NOMO-1 treated with DMSO at 0.1 percent for 48 hours (cell line): ENCODE measurements around the gene FGGY.

ENCODE experiments used
- DNase-seq: peaks from one replicate; lab custom pipeline; 2025; ENCODE audit not compliant: unreplicated experiment; lab: John Stamatoyannopoulos, UW

Gene FGGY

DNA sequence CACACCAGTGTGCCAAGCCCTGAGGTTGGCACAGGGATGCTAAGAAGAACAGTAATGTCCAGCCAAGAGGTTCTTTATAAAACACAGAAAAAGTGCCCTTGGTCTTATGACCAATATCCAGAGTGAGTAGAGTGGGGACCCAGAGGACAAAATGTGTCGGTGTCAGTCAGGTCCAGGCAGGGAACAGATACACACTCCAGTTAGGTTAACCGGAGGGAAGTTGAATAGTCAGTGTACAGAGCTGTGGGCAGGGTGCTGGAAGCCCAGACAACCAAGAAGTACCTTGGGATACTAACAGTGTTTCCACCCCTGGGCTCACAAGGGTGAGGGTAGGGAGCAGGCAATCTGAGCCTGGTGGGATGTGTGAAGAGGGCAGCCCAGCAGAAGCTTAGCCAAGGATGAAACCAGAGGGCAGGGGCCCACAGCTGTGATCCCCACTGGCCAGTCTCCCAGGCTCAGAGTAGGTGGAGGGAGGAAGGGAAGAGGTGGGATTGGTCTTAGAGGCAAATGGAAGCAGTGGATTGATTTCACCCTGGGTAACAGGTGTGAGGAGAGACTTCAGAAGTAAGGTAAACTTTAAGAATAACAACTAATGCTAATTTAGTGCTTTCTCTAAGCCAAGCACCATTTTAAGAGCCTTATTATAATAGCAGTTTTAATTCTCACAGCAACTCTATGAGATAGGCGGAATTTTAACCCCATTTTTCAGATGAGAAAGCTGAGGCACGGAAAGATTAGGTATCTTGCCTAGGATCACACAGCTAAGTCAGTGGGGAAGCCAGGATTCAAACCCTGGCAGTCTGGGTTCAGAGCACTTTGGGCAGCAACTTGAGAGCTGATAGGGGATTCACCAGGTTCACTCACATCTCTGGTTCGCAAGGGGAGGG, 374.4 kb downstream of the FGGY start:
- DNase-seq, result no peak

DNA sequence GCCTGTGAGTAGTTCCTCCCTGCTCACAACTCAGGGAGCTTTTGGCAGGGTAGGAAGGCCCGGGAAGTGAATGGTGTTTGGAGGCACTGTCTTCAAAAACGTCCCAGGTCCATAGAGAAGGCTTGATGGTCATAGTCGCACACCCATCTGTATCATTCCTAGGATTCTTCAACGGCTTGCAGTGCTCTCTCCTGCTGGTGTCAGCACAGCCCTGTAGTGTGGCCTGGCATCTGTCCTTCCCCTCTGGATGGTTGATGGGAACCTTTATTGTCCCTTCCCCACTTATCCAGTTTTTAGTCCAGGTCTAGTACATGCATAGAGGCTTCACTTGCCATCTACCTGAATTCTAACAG, 375.0 kb downstream of the FGGY start:
- DNase-seq, result no peak

DNA sequence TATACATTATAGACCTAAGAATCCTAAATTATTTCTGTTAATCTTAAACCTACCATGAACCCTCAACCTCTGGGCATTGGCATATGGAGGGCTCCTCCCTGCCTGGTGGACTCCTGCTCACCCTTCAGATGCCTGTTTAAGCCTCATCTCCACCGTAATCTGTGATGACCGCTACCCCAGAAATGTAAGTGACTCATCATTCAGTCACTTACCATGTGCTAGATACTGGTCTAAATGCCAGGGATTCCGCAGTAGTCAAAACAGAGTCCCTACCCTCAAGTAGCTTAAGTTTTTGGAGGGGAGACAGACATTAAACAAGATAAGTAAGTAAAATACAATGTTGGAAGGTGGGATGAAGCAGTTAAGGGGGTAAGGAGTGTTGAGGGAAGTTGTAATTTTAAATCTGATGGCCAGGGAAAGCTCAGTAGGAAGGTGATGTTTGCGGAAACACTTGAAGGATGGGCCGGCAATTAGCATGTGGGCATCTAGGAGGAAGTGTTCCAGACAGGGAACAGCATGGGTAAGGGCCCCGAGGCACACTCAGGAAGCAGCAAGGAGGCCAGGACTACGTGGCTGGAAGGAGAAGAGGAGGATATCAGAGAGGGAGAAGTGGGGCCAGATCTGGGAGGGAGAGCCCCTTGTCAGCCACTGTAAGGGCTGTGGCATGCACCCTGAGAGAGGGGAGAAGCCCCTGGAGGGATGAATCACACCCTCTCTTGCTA, 376.1 kb downstream of the FGGY start:
- DNase-seq, result no peak

DNA sequence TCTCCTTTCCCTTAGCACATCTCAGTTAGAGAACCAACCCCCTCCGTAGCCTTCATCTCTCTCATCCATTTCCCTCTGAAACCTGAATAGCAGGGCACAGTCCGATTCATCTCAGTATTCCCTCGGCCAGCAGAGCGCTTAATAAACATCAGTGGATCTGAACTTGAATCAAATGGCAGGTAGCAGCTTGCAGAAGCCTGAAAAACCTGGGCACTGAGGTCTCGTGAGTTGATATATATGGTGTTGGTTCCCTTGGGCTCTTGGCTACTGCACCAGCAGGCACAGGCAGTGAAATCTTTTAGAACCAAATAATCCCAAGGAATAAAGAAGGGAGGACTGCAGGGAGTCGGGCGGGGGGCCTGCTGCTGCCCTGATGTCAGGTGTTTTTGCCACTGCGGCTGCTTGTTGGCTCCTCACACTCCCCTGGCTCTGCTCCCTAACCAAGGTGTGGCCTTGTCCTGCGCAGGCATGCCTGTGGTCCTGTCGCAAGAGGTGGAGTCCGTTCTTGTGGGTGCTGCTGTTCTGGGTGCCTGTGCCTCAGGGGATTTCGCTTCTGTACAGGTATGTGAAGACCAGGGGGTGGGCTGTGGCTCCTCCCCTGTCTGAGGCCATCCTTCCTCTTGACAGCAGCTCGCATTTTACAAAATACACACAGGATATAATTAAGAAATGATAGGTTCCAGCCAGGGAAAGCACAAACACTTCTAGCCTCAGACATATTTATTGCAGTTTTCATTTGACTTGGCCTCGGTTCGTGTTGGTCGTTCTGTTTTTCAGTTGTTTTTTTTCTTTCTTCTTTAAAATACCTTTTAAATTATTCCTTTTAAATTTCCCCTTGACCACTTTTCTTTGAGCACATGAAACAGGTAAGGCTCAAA, 376.9 kb downstream of the FGGY start:
- DNase-seq, result no peak

DNA sequence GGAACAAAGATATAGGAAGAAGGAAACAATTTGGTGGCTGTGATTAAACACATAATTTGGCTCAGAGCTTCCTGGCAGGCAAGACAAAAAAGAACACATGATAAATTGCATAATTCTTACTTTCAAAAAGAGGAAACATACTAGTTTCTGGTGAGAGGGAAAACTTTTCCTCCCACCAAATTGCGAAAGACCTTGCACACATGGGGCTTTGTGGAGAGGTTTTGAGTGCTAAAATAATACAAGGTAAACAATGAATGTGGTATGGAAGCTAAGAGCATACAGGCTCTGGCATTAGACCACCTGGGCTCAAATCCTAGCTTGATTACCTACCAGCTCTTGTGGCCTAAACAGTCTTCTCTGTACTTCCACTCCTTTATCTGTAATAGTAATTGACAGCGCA, 377.7 kb downstream of the FGGY start:
- DNase-seq, result peak; percentile 97

DNA sequence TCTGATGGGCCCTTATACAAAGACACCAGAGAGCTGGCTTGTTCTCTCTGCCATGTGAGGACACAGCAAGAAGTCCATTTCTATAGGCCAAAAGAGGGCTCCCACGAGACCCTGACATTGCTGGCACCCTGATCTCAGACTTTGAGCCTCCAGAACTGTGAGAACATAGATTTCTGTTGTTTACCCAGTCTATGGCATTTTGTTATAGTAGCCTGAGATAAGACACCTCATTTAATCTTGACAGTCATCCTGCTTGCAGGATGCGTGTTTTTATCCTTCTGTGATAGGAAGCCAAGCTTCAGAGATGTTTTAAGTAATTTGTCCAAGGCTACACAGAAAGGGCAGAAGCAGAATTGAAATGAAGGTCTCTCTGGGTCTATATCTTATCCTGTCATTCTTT, 379.0 kb downstream of the FGGY start:
- DNase-seq, result no peak

DNA sequence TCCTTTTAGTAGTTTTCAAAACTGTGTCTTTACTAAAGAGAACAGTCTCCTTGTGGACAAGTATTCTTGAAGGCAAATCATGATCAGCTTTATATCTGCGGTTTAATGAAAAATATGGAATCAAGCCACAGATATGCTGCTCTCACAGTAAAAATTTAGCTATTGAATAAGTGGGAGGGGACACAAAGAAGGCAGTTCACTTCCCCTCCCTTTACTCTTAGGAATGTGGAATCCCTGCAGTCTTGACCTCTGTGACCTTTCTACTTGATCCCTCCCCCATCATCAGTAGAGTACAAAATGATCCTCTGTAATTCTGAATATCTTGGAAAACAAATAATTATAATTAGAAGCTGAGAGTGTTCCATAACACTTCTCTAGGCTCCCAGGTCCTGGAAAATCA, 381.1 kb downstream of the FGGY start:
- DNase-seq, result no peak

DNA sequence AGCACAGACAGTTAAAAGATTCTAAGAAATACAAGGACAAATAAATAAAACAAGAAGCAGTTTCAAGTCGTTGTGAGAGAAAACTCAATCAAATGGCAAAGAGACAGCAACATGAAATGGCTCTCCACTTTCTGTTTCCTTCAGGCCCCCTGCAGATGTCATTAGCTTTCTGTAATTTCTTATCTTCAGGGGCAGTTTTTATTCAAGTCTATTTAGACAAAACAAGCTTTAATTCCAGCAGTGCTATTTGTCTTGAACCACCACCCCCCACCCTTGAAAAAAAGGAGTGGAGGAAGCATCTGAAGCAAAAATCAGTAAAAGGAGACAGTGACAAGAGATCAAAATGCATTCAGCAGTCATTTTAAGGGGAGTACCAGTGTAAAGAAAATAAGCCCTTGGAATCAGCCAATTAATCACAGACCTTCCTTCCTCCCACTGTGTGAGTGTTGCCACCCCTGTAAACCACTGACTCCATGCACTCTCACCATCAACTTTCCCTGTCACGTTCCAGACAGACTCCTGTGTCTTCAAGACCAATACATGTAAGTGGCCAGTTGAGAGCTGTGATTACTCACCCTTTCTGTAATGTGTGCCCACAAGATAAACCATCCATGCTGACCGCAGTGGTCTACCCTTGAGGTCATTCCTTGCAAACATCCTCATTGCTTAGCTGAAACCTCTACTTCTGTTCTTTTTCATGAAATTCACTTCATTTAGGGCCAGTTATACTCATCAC, 381.8 kb downstream of the FGGY start:
- DNase-seq, result peak; percentile 53

DNA sequence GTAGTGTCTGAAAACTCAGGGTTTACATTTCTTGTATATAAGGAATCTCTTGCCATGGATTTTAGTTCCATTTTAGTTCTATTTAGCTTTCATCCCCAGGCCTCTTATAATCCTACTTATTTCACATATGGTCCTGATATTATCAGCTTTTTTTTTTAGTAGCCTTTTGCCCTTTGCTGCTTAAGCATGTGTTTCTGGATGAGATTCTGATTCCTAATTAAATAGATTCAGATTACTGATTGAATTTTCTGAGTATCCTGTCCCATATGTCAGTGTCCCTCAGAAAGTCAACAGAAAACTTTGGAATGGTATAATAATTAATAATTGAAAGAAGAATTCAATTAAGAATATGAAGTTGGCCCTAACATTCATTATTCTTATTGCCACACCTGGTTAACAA, 383.1 kb downstream of the FGGY start:
- no peak for DNase-seq

DNA sequence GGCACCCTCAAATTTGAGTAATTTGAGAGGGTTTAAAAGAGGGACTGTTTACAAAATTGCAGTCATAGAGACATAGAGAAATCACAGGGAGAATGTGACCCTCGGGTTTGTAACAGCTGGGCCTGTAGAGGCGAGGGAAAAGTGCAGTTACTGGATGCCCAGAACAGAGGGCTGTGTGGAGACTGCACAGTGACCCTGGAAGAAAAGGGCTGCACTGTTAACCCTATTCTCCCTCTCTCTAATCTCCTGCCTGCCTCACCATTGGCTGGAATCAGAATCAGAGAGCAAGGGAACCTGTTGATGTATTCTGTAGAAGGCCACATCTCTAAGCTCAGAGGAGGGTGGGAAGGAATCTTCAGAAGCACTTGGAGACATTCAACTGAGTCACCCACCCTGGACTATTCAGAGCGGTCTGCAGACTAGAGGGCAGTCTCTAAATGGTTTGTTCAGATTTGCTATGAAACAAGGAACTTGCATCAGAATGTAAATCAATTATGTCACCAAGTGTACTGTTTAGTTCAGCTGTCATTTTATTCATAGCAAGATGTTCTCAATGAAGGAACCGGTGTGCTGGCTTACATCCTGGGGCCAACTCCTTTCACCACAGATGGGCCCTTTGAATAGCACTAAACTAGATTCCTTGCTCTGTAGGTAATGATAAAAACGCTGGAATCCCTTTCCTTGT, 385.6 kb downstream of the FGGY start:
- DNase-seq, result peak; percentile 78

DNA sequence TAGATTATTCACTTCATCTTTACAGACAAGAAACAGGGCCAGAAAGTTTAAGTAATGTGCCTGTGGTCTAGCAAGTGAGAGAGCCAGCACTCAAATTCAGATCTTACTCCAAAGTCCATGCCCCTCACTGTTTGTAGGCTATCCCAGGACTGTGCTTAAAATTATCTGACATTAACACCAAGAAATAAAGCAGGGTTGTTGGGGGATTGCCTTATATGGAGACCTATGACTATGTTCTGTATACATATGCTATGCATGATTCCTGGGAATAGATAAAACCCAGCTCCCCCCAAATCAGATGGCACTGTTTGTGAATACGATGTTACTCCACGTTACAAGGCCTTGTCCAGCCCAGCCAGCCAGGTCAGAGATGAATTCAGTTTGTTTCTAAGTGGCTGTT, 386.3 kb downstream of the FGGY start:
- no peak for DNase-seq

DNA sequence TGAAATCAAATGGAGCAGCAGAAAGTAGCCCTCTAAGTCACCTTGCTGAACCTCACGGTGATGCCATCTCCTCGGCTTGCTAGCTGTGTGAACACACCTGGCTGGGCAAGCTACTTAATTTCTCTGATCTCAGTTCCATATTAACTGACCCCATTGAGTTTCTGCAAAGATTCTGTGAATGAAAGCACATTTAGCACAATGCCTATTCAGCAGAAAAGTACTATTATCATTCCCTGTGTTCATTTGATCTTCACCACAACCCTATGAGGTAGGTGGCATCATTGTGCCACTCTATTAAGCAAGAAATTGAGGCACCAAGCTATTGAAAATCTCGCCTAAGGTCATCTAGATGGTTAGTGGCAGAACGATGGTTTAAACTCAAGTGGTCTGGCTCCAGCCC, 387.8 kb downstream of the FGGY start:
- no peak for DNase-seq

DNA sequence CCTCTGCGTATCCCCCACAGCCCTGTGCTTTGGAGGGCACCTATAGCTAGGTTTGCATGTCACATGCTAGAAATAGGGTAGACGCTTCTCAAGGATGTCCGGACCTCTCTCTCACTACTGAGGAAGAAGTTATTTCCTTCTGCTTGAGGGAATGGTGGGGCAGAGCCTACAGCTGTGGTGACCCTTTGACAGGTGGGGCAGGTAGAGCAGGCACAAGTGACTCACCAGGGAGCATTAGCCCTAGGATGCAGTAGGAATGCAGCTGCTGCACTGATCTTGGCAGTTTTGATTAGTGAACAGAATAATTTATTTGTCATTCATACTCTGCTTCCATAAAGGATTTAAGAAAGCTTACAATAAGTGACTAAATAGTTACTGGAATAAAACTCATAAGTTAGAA, 388.2 kb downstream of the FGGY start:
- no peak for DNase-seq

DNA sequence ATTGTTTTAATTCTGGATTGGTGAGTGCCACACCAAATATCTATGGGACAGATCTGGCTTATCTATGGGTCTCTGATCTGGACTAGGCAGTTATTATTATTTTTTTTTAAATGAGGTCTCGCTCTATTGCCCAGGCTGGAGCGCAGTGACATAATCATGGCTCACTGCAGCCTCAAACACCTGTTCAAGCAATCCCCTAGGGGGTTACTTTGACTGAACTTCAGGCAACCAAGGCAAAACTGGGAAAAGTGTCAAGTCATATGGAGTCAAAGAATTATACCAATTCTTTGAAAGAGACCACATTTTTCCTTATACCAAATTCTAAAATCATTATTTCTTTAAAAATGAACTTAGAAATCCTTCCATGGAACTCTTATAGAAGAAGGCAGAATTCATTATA, 388.8 kb downstream of the FGGY start:
- DNase-seq, result no peak

DNA sequence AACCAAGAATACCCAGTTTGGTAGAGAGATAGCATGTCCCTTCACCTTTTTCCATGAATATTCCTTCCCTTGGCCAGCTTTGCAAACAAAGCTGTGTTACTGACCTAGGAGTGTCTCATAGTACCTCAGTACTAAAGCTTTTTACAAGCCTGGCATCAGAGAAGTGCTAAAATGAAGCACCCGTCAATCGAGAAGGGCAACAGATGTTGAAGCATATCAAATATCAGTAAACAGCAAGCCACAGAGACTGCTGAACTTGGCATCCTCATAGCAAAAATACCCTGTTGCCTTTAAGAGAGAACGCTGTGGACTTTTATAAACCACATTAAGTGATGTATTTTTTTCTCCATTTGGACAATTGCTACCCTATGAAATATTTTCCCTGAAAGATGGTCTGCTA, 389.3 kb downstream of the FGGY start:
- DNase-seq, result no peak

DNA sequence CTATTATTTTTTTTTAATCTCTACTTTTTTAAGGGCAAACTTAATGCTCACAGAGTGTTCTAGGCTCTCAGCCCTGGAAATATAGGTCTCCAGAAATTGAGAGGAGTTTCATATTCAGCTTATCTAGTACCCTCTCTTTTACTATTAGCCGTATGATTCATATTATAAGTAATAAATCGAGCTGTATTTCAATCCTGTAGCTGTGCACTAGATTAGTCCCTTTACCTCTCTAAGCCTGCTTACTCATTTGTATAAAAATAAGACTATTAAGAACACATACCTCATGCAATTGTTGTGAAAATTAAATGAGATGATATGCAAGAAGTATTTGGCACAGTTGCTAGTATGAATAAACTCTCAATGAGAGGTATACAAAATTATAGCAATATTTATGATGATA, 389.7 kb downstream of the FGGY start:
- DNase-seq, result no peak

DNA sequence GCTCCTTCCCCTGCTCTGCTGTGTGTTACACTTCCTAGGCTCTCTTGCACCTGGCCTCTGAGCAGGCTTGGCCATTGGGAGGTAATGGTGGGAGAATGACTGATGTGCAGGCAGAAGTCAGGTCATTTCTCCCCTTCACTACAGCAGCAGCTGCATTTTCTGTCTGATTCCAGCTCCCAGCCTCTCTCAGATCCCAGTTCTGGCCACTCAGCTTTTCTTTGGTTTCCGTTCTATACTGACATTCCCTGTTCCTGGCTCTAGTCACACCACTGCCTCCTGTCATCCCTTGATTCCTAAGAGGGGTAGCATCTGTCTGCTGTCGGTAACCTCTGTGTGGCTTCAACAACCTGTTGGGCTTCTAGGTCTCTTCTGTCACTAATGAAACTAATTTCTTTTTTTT, 390.2 kb downstream of the FGGY start:
- no peak for DNase-seq

DNA sequence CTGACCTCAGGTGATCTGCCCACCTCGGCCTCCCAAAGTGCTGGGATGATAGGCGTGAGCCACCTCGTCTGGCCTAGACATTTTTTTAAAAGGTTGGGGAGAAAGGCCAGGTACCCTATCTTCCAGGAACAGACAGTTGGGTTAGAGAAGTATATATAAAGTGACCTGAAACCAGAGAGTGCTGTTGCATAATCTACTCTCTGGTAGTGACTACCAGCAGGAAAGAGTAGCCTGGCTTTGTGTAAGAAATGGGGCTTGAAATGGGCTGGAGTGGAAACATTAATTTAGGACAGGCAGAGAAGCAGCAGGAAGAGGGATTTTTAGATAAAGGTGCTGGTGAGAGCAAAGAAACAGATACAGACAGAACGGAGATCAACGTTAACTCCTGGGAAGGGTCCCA, 392.1 kb downstream of the FGGY start:
- DNase-seq, result peak; percentile 64

DNA sequence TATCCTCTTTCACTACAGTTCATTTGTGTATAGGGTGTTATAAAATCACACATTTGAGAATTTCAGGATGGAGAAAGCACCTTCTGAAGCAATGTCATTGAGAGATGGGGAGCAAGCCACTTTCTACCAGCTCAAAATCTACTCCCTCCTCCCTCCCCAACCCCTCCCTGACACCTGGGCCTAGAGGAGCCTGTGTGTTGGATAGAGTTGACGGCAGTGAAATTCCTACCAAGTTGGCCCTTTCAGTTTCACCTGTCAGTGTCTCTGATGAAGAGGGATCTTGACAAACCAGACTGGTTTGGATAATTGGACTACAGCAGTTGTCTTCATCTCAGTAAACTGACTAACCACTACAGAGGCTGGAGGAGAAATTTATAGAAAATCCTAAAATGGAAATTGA, 392.8 kb downstream of the FGGY start:
- DNase-seq, result peak; percentile 29

DNA sequence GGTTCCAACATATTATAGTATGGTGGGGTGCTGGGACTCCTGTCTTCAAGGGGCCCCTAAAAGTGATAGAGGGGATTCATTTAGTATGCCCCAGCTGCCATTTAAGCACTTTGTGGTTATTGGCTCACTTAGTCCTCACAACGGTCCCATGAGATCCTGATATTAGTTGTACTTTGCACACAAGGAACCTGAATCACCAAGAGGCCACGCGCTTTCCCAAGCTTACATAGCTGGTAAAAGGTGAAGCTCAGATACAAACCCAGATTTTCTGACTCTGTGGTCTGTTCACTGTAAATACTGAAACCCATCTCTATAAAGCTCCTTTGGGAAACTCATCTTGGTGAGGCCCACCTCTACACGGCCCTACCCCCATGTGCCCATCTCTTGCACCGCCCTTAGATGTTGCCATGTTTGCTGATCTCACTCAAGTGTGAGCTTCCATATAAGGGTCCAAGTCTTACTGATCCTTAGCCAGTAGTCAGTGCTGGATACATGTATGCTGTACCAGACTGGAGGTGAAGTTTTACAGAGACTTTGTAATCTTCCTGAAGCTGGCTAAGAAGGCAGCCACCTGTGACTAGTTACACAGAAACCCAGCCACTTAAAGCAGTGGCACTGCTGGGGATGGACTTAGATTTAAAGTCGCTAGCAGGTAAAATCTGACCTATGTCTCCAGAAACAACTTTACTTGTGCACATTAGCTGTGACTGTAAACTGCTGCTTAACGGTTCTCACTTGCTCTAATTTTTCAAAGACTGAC, 393.5 kb downstream of the FGGY start:
- no peak for DNase-seq
